GM06990 (cell line): Measurements from ENCODE around the gene MARCHF6.

Experiments used
- DNase-seq: peaks from one replicate; pipeline ENCODE4 v3.0.0-alpha.2; 2011; ENCODE audit not compliant: insufficient read length; ENCODE audit errors: extremely low read depth
- H3K27me3 ChIP-seq: replicated peaks from 2 replicates; pipeline ENCODE4 v1.6.0; 2011; ENCODE audit warnings: low read length; ENCODE audit not compliant: control insufficient read depth, insufficient read depth
- H3K36me3 ChIP-seq: 2 replicates; pipeline ENCODE4 v1.5.1; 2011; ENCODE audit warnings: low read length; ENCODE audit not compliant: control insufficient read depth, insufficient read depth
- H3K4me3 ChIP-seq: replicated peaks from 2 replicates; pipeline ENCODE4 v1.5.1; 2011; ENCODE audit warnings: low read depth, mild to moderate bottlenecking, control low read depth, low read length
- CTCF ChIP-seq: IDR thresholded peaks from 2 replicates; pipeline ENCODE4 v1.5.1; 2011; ENCODE audit warnings: low read length, control low read depth, mild to moderate bottlenecking, inconsistent platforms; ENCODE audit not compliant: insufficient read depth, poor library complexity, severe bottlenecking

The MARCHF6 gene

DNA sequence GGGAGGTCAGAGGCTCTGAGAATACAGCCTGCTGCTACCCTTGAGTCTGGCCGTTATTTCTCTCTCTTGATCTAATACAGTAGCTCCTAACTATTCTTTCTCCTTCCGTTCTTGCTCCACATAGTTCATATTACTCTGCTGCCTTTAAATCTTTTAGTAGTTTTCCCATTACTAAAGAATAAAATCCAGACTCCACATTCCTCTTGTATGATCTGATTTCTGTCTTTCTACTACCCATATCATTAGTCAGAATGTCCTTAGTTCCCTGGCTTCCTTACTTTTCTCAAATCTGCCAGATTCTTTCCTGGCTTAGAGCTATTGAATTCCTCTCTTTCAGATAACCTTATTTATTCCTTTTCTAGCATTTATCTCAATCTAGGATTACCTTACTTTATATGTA, 40.0 kb downstream of the MARCHF6 start:
- Histone ChIP-seq H3K4me3 (no peak overlapping the region), H3K36me3 (peaks cover 17% of the 10 kb centered on the region), H3K27me3 (no peaks in the 10 kb centered on the region)
- TF ChIP-seq CTCF: no peak
- no peak for DNase-seq

- no peaks in the 10 kb centered on the region for H3K27me3 ChIP-seq
- H3K36me3 ChIP-seq: peaks cover 11% of the 10 kb centered on the region
- no peak for TF ChIP-seq CTCF
- no peak overlapping the region for H3K4me3 ChIP-seq
- DNase-seq: no peak
Observed at GRCh38 chr5:10396552-10396951, 43.1 kb downstream of the MARCHF6 start.

DNA sequence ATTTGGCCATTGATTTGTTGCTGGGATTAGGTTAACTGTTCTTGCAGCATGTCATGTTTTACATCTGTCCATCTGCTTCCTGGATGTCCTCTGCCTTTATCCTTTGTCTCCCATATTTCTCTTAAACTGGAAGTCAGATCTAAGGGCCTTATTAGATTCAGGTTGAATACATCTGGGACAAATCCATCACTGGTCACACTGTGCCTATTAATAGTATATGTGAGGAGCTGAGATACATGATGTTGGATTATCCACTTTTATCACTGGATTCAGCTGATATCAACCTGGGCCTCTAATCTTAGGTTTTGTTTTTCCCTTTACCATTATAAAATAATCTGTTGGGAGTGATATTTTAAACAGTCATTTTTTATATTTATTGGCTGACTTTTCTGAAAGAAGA, 46.3 kb downstream of the MARCHF6 start:
- Histone ChIP-seq H3K27me3 (no peaks in the 10 kb centered on the region), H3K36me3 (peaks cover 6% of the 10 kb centered on the region), H3K4me3 (no peak overlapping the region)
- no peak for TF ChIP-seq CTCF
- DNase-seq: no peak

DNA sequence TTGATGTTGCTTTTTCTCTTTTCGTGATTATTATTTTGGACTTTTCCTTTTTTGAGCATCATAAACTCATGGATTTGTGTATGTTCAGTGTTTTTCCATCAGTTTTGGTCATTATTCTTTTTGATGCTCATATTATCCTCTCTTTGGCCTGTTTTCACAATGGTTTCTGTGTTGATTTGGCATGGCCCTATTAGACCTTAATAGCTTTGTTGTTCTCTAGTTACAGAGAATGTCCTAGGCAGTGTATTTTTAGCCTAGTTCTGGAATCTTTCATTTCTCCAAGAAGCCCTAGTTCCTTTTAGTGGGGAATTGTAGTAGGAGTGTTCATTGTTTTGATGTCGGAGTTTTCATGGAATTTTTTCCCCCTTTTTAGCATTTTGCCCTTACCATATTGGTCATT, 46.9 kb downstream of the MARCHF6 start:
- Histone ChIP-seq H3K4me3 (no peak overlapping the region), H3K36me3 (peaks cover 6% of the 10 kb centered on the region), H3K27me3 (no peaks in the 10 kb centered on the region)
- DNase-seq: no peak
- no peak for TF ChIP-seq CTCF

DNA sequence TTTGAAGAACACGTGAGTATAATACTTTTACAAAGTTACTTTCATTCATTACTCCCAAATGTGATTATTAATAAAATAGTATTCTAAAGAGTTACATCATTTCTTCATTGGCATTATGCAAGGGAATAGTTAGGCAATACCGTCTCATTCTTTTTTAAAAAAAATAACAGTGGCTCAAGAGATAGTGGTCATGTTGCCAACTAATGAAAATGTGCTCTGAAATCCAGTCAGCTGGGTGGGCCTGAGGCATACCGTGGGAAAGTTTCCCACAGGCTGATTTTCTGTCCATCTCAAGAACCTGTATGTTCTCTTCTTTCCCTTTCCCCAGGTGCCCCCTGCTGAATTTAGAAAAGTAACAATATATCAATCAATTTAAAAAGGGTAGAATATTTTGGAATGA, 47.3 kb downstream of the MARCHF6 start:
- TF ChIP-seq CTCF: no peak
- Histone ChIP-seq H3K36me3 (peaks cover 7% of the 10 kb centered on the region), H3K27me3 (no peaks in the 10 kb centered on the region), H3K4me3 (no peak overlapping the region)
- DNase-seq: no peak

DNA sequence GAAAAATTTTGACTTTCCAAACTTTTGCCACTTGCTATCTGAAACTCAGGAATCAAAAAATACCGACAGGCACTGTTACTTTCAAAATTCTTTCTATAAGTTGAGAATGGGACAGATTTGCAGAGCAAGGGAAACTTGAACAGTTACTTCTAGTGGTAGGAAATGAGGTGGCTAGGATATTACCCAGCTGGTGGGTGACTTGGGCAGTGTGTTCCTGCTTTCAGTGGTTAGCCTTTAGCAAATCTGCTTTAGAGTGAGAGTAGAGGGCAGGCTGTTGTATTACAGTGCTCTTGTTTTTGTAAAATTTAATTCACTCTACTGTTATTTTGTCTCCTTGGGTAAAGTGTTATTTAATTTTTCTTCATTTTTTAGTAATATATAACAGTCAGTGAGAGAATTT, 48.0 kb downstream of the MARCHF6 start:
- H3K36me3 ChIP-seq: peaks cover 8% of the 10 kb centered on the region
- no peaks in the 10 kb centered on the region for H3K27me3 ChIP-seq
- no peak for DNase-seq
- no peak for TF ChIP-seq CTCF
- H3K4me3 ChIP-seq: no peak overlapping the region
